Stromal cell of bone marrow (primary cell): ENCODE results near the gene NBDY.

Experiments used
- DNase-seq: peaks from one replicate; pipeline ENCODE4 v3.0.0-alpha.2; 2012; ENCODE audit warnings: low read depth

The NBDY gene

GRCh38 chrX:56785442-56785841, 56.4 kb downstream of the NBDY start:
- no peak for DNase-seq

DNA sequence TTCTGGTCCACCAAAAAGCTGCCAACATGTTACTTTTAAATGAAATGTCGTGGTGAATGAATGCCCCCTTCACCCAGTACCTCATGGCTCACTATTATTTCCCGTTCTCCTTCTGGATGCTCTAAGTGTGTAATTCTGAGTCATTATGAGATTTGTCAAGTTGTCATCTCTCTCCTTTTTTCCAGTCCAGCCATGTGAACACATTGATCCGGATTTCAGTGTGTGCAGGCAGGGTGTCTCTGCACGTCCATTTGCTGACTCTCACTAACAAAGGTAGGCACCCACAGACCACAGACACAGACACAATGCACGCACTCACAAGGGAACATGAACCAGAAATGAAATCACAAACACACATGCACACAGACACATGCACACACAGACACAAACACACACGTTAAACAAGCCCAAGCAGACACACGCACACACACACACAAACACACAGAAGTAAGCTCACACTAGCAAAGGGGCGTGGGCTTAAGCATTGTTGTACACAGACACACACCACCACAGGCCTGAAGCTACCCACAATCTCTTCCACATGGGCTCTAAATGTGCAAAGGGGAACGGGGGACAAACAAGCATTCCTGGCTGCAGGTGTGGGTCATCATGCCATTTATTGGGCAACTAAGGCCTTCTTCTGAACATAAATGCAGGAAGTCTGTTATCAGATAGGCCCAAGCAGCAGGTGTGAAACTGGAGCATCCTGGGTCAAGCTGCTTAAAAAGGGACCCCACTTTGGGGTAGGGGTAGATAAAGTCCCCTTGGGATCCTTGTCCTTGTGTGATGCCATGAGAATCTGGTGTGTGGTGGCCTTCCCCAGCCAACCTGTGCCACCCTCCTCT, 58.1 kb downstream of the NBDY start:
- no peak for DNase-seq

DNA sequence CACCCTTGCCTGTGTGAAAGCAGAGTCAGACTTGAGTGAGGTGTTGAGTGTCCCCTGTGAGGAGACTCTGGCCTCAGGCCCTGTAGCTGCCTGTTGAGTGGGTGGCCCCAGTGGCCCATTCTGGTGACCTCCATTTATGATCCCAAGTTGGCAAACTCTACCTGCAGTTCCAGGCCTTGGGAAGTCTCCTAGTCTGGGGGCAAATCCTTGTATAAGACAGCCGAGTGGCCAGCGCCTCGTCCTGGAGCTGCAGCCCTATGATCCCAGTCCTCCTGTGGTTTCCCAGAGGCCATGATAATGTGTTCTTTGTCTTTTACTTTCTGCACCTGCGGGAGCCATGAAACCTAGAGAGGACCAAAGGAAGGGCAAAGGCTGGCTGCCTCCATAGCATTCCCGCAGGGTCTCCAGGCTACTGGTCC, 58.7 kb downstream of the NBDY start:
- no peak for DNase-seq

GRCh38 chrX:56788229-56788628, 59.2 kb downstream of the NBDY start:
- DNase-seq: no peak

DNA sequence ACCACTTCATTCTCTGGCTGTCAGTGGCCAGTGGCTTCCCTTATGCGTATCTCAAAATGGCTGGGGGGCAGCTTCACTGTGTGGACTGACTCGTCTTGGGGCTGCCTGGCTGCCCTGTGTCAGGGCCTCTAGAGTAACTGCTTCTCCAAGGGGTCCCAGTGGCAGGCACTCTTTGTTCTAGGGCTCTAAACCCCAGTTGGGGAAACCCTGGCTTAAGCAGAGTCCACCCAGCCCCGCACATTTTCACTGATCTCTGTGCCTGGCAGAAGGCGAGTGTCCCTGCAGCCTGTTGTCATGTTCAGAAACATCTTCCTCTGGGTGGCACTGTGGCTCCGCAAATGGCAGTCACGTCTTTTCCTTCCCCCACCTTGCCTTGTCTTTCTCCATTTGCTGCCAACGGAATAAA, 59.7 kb downstream of the NBDY start:
- DNase-seq: no peak

DNA sequence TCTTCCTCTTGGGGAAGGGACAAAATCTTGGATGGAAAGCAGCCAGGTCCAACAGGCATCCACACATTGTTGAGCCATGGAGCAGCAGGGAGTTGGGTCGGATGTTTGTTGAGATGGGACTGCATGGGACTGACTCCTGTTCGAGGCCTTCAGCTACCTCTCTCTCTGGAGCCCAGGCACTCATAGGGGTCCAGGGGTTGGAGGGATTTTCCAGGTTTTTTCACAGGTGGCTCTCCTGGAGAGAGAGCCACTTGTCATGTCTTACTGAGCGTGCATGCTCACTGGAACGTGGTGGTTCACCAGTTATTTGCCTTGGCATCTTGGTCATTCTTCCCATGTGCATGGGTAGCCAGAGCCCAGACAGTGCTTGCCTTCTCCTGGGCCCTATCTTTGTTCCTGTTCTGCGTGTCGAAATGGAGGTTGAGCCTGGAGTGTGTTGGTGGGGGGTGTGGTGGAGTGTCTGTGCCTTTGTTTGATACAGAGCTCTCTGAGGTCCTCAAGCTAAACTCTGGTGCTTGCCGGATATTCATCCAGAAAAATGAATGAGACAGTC, 60.6 kb downstream of the NBDY start:
- DNase-seq: no peak

DNA sequence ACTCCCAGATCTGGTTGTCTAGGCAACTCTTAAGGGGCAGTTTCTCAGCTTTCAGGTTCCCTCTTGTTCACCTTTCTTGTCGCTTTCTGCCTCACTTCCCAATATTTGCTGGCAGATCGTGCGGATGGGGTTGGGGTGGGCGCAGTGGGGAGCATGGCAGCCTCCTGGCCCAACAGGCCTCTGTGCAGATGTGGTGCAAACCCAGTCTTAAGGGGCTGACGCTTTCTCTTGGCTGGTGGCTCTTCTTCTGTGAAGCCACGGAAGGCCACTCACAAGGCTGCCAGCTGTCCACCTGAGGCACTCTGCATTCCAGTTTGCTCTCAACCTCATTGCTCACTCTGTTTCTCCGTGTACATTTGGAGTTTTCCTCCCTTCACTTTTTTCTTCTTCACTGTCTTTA, 61.7 kb downstream of the NBDY start:
- DNase-seq: no peak

- no peak for DNase-seq
Observed at GRCh38 chrX:56791456-56791855, 62.4 kb downstream of the NBDY start.

DNA sequence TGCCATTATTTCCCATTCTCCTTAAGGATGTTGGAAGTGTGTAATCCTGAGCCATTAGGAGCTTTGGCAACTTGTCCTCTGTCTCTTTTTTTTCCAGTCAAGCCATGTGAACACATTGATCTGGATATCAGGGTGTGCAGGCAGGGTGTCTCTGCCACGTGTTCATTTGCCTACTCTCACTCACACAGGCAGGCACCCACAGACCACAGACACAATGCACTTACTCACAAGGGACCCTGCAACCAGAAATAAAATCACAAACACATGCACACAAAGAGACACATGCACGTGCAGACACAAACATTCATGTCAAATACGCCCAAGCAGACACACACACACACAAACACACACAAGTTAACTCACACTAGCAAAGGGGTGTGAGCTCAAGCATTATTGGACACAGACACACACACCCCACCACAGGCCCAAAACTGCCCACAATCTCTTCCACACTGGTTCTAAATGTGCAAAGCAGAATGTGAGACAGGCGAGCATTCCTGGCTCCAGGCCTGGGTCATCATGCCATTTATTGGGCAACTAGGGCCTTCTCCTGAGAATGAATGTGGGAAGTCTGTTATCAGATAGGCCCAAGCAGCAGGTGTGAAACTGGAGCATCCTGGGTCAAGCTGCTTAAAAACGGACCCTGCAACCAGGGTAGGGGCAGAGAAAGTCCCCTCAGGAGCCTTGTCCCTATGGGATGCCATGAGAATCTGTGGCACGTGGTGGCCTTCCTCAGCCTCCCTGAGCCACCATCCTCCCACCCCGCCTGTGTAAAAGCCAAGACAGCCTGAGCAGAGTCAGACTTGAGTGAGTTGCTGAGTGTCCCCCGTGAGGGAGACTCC, 63.4 kb downstream of the NBDY start:
- no peak for DNase-seq

DNA sequence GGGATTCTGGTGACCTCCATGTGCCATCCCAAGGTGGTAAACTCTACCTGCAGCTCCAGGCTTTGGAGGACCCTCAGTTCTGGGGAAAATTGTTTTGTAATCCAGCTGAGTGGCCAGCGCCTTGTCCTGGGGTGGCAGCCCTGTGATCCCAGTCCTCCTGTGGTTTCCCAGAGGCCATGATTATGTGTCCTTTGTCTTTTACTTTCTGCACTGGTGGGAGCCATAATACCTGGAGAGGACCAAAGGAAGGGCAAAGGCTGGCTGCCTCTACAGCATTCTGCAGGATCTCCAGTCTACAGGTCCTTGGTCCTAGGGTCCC, 64.0 kb downstream of the NBDY start:
- DNase-seq: no peak

DNA sequence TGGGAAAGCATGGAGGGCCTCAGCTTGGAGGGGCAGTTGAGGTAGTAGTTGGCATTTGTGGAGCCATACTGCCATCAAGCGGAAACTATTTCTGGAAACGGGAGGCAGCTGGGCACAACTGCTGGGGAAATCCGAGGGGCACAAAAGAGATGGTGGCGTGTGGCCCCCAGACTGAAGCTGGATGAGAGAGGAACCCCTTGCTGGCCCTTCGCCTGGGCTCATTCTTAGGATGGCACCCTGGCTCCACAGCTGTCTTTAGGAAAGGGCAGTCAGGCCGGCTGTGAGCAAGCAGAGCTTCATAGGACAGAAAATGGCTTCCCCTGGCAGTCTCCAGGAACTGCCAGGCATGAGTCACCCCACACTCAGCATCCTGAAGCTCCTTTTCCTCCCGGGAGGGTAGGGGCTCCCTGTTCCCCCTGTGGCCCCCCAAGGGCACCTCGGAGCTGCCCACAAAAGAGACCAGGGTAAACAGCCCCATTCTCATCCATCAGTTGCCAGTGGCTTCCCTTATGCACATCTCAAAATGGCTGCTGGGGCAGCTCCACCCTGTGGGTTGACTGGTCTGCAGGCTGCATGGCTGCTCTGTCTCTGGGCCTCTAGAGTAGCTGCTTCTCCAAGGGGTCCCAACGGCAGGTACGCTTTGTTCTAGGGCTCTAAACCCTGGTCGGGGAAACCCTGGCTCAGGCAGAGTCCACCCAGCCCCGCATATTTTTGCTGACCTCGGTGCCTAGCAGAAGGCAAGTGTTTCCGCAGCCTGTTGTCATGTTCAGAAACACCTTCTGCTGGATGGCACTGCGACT, 64.7 kb downstream of the NBDY start:
- no peak for DNase-seq

DNA sequence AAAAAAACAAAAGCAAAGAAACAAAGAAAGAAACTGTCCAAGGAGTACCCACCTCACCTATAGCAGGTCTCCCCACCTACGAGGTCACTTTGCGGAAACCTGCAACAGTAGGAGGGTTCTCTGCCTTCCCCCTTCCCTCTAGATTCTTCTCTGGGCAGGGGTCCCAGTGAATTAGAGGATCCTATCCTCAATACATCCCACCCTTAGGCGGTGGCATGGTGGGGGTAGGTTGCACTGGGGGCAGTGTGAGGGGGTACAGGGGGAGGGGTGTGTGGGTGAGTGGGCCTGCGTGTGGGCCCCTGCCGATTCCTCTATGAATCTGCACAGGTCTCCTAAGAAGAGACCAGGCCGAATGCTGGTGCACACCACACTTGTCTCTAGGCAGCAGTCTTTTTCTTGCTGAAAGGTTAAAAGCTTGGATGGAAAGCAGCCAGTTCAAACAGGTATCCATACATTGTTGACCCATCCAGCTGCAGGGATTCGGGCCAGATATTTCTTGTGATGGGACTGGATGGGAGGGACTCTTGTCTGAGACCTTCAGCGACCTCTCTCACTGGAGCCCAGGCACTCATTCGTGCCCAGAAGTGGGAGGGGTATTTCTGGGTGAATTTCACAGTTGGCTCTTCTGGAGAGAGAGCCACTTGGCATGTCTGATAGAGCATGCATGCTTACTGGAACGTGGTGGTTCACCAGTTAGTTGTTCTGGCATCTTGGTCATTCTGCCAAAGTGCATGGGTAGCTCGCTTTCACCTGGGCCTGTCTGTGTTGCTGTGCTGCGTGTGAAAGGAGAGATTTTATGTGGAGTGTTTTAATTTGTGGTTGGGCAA, 65.6 kb downstream of the NBDY start:
- no peak for DNase-seq

DNA sequence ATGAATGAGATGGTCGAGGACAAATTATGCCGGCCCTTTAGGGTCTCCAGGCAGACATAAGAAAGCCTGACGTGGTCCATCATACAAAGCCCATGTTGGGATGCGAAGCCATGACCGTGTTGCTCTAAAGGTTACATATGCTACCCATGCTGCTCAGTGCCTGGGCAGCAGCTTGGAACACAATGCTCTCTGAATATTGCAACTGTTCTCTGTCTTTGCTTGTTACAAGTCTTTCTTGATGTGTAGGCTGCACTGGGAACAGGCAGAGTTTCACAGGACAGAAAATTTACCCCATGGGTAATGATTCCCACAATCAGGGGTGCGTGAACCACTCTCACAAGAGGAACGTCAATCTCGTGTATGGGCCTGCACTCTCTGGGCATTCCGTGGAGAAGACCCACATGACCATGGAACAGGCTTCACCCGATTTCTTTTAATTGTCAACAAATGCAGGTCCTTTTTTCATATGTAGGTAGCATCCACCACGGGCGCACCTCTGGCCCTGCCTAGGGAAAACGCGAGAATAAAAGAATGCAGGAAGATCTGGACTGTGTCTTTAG, 66.3 kb downstream of the NBDY start:
- DNase-seq: no peak

DNA sequence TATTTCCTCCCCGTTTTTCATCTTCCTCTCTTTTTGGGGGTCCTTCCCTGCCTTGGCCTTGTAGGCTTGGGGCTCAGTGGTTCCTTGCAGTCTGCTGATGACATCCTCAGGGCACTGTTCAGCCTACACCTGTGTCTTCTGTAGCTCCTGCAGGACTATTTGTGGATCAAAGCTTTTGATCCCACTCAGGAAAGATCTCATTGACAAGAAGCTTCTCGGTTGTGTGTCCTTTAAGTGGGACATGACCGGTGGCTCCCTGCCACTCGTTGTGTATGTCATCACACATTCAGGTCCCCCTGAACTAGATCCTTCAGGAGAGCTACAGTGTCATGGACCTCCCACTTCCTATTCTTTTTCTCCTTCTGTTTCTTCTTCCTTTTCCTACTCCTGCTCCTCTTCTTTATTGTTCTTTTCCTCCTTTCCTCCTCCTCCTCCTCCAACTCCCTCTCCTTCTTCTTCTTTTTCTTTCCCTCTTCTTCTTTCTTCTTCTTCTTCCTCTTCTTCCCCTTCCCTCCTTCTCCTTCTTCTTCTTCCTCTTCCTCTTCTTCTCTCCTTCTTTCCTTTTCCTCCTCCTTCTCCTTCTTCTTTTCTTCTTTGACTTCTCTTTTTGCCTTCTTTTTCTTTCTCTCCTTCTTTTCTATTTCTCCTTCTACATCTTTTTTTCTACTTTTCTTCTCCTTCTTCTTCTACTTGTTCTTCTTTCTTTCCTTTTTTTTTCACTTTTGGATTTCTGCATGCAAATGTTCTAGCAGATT, 67.8 kb downstream of the NBDY start:
- no peak for DNase-seq

- DNase-seq: no peak
Observed at GRCh38 chrX:56797574-56798338, 68.7 kb downstream of the NBDY start.

DNA sequence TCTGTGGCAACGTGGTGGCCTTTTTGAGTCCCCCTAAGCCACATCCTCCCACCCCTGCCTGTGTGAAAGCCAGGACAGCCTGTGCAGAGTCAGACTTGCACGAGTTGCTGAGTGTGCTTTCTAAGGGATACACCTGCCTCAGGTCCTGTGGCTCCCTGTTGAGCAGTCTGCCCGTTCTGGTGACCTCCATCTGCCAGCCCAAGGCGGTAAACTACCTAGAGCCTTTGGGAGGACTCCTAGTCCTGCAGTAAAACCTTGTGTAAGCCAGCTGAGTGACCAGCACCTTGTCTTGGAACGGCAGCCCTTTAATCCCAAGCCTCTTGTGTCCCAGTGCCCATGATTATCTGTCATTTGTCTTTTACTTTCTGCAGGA, 69.3 kb downstream of the NBDY start:
- DNase-seq: no peak

DNA sequence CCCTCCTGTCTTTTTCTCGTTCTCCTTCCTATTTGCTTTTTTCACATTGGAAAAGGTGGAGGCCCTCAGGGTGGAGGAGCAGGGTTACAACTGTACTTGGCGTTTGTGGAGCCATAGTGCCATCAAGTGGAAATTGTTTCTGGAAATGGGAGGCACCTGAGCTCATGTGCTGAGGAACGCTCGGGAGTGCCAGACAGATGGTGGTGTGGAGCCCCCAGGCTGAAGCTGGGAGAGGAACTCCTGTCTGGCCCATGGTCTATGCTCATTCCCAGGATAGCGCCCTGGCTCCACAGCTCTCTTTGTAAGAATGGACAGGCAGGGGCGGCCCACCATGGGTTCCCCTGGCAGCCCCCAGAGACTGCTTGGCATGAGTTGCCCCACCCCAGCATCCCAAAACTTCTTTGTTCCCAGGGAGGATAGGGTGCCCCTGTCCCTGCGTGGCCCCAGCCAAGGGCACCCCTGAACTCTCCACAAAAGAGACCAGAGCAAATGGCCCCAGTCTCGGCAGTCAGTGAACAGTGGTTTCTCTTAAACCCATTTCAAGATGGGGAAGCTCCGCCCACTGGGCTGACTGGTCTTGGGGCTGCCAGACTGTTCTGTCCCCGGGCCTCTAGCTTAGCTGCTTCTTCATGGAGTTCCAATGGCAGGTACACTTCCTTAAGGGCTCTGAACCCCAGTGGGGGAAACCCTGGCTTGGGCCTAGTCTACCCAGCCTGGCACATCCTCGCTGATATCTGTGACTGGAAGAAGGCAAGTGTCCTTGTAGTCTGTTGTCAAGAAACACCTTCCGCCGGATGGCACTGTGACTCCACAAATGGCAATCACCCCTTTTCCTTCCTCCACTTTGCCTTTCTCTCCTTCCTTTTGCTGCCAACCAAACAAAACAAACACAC, 70.1 kb downstream of the NBDY start:
- DNase-seq: no peak

DNA sequence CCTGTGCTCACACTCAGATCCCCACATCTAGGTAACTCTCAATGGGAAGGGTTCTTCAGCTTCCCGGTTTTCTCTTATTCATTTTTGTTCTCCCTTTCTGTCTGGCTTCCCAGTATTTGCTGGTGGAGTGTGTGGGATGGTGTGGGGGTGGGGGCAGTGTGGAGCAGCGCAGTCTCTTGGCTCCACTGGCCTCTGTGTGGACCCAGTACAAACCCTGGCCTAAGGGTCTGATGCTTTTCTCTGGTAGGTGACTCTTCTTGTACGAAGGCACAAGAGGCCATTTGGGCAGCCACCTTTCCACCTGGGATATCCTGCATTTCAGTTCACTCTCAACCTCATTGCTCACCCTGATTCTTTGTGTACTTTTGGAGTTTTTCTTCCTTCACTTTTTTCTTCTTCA, 71.3 kb downstream of the NBDY start:
- no peak for DNase-seq

GRCh38 chrX:56800801-56801200, 71.8 kb downstream of the NBDY start:
- DNase-seq: no peak
